IPS-18a (cell line): ENCODE measurements around the gene OLFM2.

Experiments used
- H3K27ac ChIP-seq: one replicate; pipeline ENCODE4 v1.5.1; 2013; ENCODE audit warnings: low read length
- H3K27me3 ChIP-seq: one replicate; pipeline ENCODE4 v1.6.1; 2013; ENCODE audit warnings: mild to moderate bottlenecking, low read length; ENCODE audit not compliant: control insufficient read depth, insufficient read depth
- H3K36me3 ChIP-seq: one replicate; pipeline ENCODE4 v1.6.1; 2013; ENCODE audit warnings: low read depth, low read length; ENCODE audit not compliant: control insufficient read depth
- H3K4me1 ChIP-seq: one replicate; pipeline ENCODE4 v1.6.1; 2013; ENCODE audit warnings: low read depth, low read length; ENCODE audit not compliant: control insufficient read depth
- H3K4me3 ChIP-seq: one replicate; pipeline ENCODE4 v1.5.1; 2013; ENCODE audit warnings: low read length
- H3K9ac ChIP-seq: one replicate; pipeline ENCODE4 v1.6.1; 2013; ENCODE audit warnings: mild to moderate bottlenecking, low read length, moderate library complexity
- H3K9me3 ChIP-seq: one replicate; pipeline ENCODE4 v1.6.1; 2013; ENCODE audit warnings: low read depth, low read length; ENCODE audit not compliant: control insufficient read depth

Gene OLFM2

DNA sequence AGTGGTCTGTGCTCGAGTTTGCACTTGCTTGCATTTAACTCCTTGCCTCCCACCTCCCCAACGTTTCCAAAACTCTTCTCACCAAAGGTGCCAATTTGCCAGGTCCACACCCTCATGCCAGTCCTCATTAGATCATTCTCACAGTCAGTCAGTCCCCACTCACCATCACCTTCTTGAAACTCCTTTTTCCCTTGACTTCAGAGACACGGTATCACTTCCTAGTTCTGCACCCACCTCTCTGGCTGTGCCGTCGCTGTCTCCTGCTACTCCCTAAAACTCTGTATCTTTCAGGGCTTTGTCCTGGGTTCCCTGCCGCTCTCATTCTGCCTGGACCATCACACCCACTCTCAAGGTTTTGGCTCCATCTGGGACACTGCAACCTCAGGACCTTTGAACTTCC lies 19.6 kb downstream of the OLFM2 start:
- Histone ChIP-seq H3K9me3 (no peaks in the 10 kb centered on the region), H3K4me3 (no peak overlapping the region), H3K27me3 (peaks cover 14% of the 10 kb centered on the region), H3K27ac (no peak overlapping the region), H3K4me1 (peaks cover 10% of the 10 kb centered on the region), H3K9ac (no peak overlapping the region), H3K36me3 (no peaks in the 10 kb centered on the region)

DNA sequence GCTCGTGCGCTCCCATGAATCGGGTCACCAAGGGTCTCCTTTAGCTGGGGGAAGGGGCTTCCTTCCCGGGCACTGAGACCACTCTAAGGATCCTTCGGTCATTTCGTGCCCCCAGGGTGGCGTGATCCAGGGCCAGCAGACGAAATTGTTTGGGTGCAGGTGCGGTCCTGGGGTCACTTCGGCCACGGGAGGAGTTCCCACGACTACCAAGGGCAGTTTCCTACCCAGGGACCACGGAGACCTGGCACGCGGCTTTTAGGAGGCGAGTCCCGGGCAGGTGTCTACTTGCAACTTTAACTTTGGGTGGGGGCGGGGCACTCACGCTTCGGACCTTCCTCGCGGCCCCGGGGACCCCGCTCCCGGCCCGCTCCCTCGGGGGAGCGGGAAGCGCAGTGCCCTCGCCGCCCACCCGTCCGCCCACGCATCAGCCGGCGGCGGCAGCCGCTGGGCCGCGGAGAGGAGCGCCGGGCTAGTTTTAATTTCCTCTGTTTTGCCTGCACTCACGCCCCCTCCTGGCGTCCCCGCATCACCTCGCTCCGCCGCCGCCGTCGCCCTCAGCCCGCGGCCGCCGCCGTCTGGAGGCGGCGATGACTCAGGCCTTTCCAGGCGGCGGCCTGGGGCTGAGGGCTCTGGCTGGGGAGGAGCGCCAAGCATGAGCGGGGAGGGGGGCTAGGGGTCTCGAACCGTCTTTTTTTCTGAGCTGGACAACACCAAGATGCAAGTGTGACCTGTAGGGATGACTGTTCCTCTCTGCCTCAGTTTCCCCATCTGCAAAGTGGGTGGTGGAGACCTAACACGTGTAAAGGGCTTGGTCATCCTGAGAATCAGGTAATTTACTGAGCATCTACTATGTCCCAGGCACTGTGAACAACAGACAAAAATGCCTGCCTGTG lies 21.8 kb downstream of the OLFM2 start:
- no peaks in the 10 kb centered on the region for H3K36me3 ChIP-seq
- no peak overlapping the region for H3K27ac ChIP-seq
- peak overlapping the region; percentile 69 for H3K4me3 ChIP-seq
- H3K4me1 ChIP-seq = peaks cover 10% of the 10 kb centered on the region
- H3K9me3 ChIP-seq = no peaks in the 10 kb centered on the region
- H3K27me3 ChIP-seq = peaks cover 14% of the 10 kb centered on the region
- H3K9ac ChIP-seq = peak overlapping the region; percentile 61

DNA sequence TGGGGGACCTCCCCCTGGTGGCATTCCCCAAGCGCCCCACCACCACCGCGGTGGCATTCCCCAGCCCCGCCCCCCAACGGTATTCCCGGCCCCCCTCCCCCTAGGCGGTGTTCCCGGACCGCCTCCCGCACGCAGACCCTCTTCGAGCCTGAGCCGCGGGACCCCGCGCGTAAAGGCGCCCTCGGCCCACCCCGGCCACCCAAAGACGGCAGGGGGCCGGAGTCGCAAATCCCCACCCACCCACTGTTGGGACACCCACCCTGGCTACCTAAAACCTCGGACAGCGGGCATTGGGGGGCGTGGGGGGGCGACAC lies 22.4 kb downstream of the OLFM2 start:
- H3K4me3 ChIP-seq = peak overlapping the region; percentile 69
- H3K36me3 ChIP-seq = no peaks in the 10 kb centered on the region
- peaks cover 10% of the 10 kb centered on the region for H3K4me1 ChIP-seq
- no peaks in the 10 kb centered on the region for H3K9me3 ChIP-seq
- no peak overlapping the region for H3K27ac ChIP-seq
- H3K9ac ChIP-seq = peak overlapping the region; percentile 61
- peaks cover 14% of the 10 kb centered on the region for H3K27me3 ChIP-seq

DNA sequence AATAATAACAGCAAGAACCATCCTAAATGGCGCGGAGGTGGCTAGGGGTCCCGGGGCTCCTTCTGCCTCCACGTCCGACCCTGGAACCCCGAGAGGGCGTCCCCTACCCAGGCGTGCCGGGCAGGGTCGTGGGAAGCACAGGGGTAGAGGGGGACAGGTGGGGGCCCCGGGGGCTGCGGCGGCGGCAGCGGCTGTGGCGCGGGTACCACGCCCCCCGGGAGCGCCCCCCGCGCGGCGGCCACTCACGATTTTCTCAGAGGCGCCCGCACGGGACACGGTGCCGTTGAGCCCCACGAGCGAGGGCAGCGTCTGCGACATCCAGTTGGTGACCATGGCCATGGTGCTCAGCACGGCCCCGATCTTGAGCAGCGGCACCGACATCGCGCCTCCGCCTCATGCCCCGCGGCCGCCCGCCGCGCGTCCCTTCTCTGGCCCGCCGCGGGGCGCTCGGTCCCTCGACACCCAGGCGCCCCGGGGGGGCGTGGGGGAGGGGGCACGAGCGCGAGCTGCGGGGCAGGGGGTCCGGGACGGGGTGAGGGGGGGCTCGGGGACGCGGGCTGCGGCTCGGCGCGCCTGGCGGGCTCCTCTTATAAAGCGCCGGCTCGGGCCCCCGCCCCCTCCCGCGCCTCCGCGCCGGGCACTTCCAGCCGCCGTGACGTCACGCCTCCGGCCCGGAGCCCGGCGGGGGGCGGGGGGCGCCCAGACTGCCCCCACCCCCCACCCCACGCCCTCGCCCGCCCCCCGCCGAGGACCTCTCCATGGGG lies 22.9 kb downstream of the OLFM2 start:
- Histone ChIP-seq H3K4me3 (peak overlapping the region; percentile 45), H3K36me3 (no peaks in the 10 kb centered on the region), H3K27me3 (peaks cover 14% of the 10 kb centered on the region), H3K4me1 (peaks cover 10% of the 10 kb centered on the region), H3K9ac (no peak overlapping the region), H3K9me3 (no peaks in the 10 kb centered on the region), H3K27ac (no peak overlapping the region)

DNA sequence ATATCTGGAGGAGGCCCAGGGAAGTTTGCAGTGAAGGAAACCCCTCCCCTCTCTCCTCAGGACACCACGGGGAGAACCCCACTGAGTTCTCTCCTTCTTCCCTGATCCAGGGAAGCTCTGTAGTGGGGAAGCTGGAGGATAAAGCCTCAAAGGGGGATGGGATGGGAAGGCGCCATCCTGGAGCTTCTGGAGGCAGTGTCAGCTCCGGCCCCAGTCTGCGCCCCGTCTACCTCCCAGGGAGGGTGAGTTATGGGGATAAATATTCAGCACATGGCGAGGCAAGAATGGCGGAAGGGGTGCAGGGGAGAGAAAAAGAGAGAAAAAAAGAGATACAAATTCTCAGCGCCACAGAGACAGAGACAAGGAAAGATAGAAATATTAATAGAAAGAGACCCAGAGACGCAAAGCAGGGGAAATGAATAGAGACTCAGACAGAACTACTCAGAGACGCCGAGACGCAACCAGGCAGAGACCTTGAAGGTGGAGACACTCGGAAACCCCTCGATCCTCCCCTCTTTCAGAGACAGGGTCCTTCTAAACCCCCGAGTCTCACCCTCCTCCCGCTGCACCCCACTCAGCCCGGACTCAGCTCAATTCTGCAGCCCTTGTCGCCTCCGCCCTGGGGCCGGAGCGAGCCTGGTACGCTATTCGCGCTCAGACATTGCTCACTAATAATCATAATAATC lies 23.6 kb downstream of the OLFM2 start:
- Histone ChIP-seq H3K9ac (no peak overlapping the region), H3K4me3 (peak overlapping the region; percentile 45), H3K36me3 (no peaks in the 10 kb centered on the region)

DNA sequence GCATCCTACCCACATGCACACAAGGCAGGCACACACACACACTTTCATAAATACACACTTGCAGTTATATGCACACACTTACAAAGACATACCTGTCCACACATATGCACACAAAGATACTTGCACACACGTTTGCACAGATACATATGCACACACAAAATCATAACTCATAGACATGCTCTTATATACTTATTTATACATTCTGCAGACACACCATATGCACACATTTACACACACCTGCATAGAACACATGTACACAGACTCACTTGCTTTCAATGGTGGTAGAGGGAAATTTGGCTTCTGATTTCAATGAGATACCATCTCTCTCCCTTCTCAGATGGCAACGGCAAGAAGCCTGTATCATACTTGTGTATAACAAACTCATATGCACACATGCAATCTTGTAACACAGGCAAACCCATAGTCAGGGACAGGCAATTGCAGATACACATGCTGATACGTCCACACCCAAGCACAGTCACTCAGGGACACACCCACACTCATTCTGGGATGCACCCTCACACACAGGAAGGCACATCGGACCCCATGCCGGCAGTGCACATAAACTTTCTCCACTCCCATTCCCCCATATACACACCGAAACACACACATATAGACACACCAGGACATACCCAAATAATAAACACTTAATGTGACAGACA lies 24.7 kb downstream of the OLFM2 start:
- Histone ChIP-seq H3K9ac (no peak overlapping the region), H3K4me1 (peaks cover 6% of the 10 kb centered on the region), H3K27me3 (peaks cover 14% of the 10 kb centered on the region), H3K4me3 (no peak overlapping the region), H3K9me3 (no peaks in the 10 kb centered on the region), H3K27ac (no peak overlapping the region), H3K36me3 (no peaks in the 10 kb centered on the region)

More for the DNA sequence above, 23.6 kb downstream of the OLFM2 start:
- Histone ChIP-seq H3K4me1 (peaks cover 10% of the 10 kb centered on the region), H3K27ac (no peak overlapping the region), H3K9me3 (no peaks in the 10 kb centered on the region), H3K27me3 (peaks cover 14% of the 10 kb centered on the region)

DNA sequence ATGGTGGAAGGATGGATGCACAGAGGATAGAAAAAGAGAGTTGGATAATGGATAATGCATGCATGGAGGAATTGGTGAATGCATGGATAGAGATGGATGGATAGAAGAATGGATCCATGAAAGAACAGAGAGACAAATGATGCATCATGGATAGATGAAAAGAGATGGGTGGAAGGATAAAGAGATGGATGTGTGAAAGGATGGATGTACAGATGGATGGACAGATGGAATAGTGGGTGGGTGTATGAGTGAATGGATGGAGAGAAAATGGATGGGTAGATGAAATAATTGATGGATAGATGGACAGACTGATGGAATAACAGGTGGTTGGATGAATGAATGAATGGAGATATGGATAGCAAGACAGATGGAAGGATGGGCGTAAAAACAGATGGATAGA lies 25.7 kb downstream of the OLFM2 start:
- Histone ChIP-seq H3K4me3 (no peak overlapping the region), H3K36me3 (no peaks in the 10 kb centered on the region), H3K27me3 (peaks cover 14% of the 10 kb centered on the region)

DNA sequence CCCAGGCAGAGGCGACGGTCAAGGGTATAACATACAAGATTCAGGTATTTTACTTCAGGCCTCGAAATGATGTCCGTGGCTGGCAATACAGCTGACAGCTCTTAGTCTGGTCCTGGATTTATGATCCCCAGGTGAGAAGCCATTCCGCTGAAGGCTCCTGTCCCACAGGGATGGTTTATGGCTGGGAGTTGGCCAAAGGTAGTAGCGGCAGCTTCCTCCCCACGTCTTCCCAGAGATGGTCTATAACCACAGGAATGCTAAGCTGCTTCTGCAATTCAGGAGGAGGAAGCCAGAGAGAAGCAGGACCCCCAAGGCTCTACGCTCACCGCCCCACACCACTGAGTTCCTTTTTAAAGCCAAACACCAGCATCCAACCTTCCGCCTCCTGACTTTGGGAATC lies 27.1 kb downstream of the OLFM2 start:
- no peaks in the 10 kb centered on the region for H3K36me3 ChIP-seq
- H3K27me3 ChIP-seq = peaks cover 14% of the 10 kb centered on the region
- no peak overlapping the region for H3K9ac ChIP-seq
- no peak overlapping the region for H3K4me3 ChIP-seq
- no peak overlapping the region for H3K27ac ChIP-seq
- H3K9me3 ChIP-seq = no peaks in the 10 kb centered on the region
- H3K4me1 ChIP-seq = peaks cover 9% of the 10 kb centered on the region

More for the DNA sequence above, 25.7 kb downstream of the OLFM2 start:
- H3K4me1 ChIP-seq = peaks cover 9% of the 10 kb centered on the region
- no peaks in the 10 kb centered on the region for H3K9me3 ChIP-seq
- no peak overlapping the region for H3K27ac ChIP-seq
- no peak overlapping the region for H3K9ac ChIP-seq

DNA sequence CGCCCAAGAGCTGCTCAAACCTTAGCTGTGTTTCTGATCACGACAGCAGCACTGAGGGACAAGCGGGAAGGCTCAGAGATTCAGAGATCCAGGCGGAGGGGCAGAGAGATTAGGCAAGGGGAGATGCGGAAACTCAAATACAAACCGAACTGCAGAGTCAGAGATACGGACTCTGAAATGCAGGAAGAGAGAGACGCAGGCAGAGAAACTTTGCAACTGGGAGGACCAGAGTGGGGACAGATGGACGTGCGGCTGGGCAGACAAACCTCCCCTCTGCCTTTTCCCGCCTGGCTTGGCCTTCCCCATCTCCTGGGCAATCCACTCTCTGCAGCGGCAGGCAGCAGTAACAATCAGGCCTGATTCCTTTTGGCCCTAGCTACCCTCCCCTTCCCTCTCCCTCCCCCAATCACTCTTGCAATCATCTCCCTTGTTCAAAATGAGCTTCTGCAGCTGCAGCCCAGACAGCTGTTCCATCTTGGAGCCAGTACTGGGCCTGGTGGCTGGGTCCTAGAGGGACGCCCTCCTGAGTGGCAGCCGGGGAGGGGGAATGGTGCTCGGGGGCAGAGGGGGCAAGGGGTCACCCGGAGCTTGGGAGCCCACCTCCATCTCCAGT lies 29.7 kb downstream of the OLFM2 start:
- no peaks in the 10 kb centered on the region for H3K27me3 ChIP-seq
- no peak overlapping the region for H3K27ac ChIP-seq
- no peaks in the 10 kb centered on the region for H3K9me3 ChIP-seq
- no peak overlapping the region for H3K9ac ChIP-seq
- H3K4me1 ChIP-seq = peaks cover 4% of the 10 kb centered on the region
- no peak overlapping the region for H3K4me3 ChIP-seq
- no peaks in the 10 kb centered on the region for H3K36me3 ChIP-seq

DNA sequence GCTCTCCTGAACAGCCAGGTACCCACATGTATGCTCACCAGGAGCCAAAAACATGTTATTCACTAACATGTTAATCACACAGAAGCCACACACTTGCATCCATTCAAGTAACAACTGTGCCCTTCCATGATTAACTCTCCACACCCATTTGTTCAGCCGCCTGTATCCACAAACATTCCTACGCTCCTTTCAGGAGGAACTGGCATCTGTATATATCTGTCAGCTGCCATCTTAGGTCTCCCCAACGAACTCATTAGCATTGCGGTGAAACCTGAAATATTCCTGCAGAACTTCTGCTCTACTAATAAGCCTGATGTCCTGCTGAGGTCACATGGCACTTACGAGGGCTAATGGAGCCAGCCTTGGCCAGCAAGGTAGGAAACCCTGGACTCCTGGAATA lies 33.0 kb downstream of the OLFM2 start:
- H3K9ac ChIP-seq = no peak overlapping the region
- no peaks in the 10 kb centered on the region for H3K9me3 ChIP-seq
- no peaks in the 10 kb centered on the region for H3K36me3 ChIP-seq
- no peak overlapping the region for H3K27ac ChIP-seq
- H3K4me1 ChIP-seq = peaks cover 14% of the 10 kb centered on the region
- no peak overlapping the region for H3K4me3 ChIP-seq
- H3K27me3 ChIP-seq = no peaks in the 10 kb centered on the region

DNA sequence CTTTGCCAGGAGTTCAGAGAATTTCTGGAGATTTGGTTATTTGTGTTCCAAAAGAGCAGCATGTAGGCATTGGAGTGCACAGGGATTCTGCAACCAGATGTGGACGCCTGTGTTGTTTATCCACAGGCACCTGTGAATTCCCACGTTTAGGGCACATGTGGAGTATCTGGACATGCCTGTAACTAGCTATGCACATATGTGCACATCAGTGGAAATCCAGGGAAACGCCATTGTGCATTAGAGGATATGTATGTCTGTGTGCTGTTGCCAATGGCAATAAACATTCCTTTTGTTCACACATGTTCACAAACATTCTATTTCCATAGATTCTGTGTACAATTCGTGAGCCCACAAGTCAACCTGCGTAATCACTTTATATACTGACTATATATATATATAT lies 34.7 kb downstream of the OLFM2 start:
- Histone ChIP-seq H3K9me3 (no peaks in the 10 kb centered on the region), H3K36me3 (no peaks in the 10 kb centered on the region), H3K4me1 (peaks cover 14% of the 10 kb centered on the region), H3K9ac (no peak overlapping the region), H3K27me3 (no peaks in the 10 kb centered on the region), H3K4me3 (no peak overlapping the region), H3K27ac (no peak overlapping the region)
